RWPE2 (cell line): ENCODE data around the gene YWHAE.
A peak's percentile ranks its signal among the peaks of the same experiment; 100 is the strongest.
"Not testable (repeated sequence)": the region's sequence is repeated elsewhere in the genome, so short reads cannot be mapped to it uniquely, and the experiment has no call there.

Experiments used
- ATAC-seq: fragments of 200-7000 bp; cut with Tn5 transposase; 3 replicates; pipeline ENCODE4 v1.9.1; 2021; ENCODE audit warnings: low read depth
- DNase-seq: peaks from one replicate; pipeline ENCODE4 v3.0.0-alpha.2; 2020; ENCODE audit warnings: low spot score
- H3K27ac ChIP-seq: fragments of 450-650 bp; 2 replicates; pipeline ENCODE4 v1.5.1; 2017; ENCODE audit warnings: mild to moderate bottlenecking; ENCODE audit not compliant: poor library complexity, severe bottlenecking
- H3K27me3 ChIP-seq: fragments of 250-450 bp; sonication (Bioruptor Pico); 2 replicates; pipeline ENCODE4 v1.5.1; 2021; ENCODE audit warnings: mild to moderate bottlenecking, moderate library complexity; ENCODE audit not compliant: insufficient read depth, poor library complexity, severe bottlenecking
- H3K36me3 ChIP-seq: fragments of 250-450 bp; sonication (Bioruptor Pico); 2 replicates; pipeline ENCODE4 v1.5.1; 2020; ENCODE audit warnings: low read depth, mild to moderate bottlenecking, moderate library complexity
- H3K4me1 ChIP-seq: fragments of 250-450 bp; sonication (Bioruptor Pico); 2 replicates; pipeline ENCODE4 v1.5.1; 2021; ENCODE audit warnings: mild to moderate bottlenecking, moderate library complexity; ENCODE audit not compliant: insufficient read depth, poor library complexity, severe bottlenecking
- H3K4me3 ChIP-seq: fragments of 250-450 bp; sonication (Bioruptor Pico); 2 replicates; pipeline ENCODE4 v1.5.1; 2021; ENCODE audit warnings: mild to moderate bottlenecking, moderate library complexity; ENCODE audit not compliant: severe bottlenecking
- H3K9me3 ChIP-seq: fragments of 250-450 bp; sonication (Bioruptor Pico); 2 replicates; pipeline ENCODE4 v1.5.1; 2021; ENCODE audit warnings: mild to moderate bottlenecking, moderate library complexity; ENCODE audit not compliant: severe bottlenecking
- CTCF ChIP-seq: fragments of 450-650 bp; IDR thresholded peaks from one replicate; pipeline ENCODE4 v1.5.1; 2017; ENCODE audit warnings: mild to moderate bottlenecking, moderate library complexity; ENCODE audit not compliant: poor library complexity, severe bottlenecking

The YWHAE gene

GRCh38 chr17:1399679-1400512, at the start of gene YWHAE:
Gene YWHAE (minus strand): TSS chr17:1400222. CDS start chr17:1400110, 112 bp downstream.
- Histone ChIP-seq H3K36me3 (peaks cover 44% of the 10 kb centered on the region), H3K27ac (peak within 1 kb of the TSS; percentile 90), H3K9me3 (no peaks in the 10 kb centered on the region), H3K27me3 (no peaks in the 10 kb centered on the region), H3K4me3 (peak within 1 kb of the TSS; percentile 84), H3K4me1 (peaks cover 13% of the 10 kb centered on the region)
- ATAC-seq = peak; percentile 94
- TF ChIP-seq CTCF = no peak
- peak; percentile 95 for DNase-seq

GRCh38 chr17:1449412-1449967, 49.5 kb upstream of the YWHAE start:
- Histone ChIP-seq H3K27ac (no peak overlapping the region), H3K4me1 (peaks cover 4% of the 10 kb centered on the region), H3K27me3 (no peaks in the 10 kb centered on the region), H3K4me3 (no peak overlapping the region), H3K36me3 (peaks cover 43% of the 10 kb centered on the region), H3K9me3 (no peaks in the 10 kb centered on the region)
- TF ChIP-seq CTCF = no peak
- ATAC-seq (no peak), DNase-seq (no peak)

- peaks cover 23% of the 10 kb centered on the region for H3K36me3 ChIP-seq
- ATAC-seq (no peak), DNase-seq (no peak)
- no peaks in the 10 kb centered on the region for H3K9me3 ChIP-seq
- H3K4me3 ChIP-seq = no peak overlapping the region
- H3K27ac ChIP-seq = no peak overlapping the region
- no peak for TF ChIP-seq CTCF
- no peaks in the 10 kb centered on the region for H3K27me3 ChIP-seq
- no peaks in the 10 kb centered on the region for H3K4me1 ChIP-seq
Observed at GRCh38 chr17:1447052-1447451, 47.0 kb upstream of the YWHAE start.

- Histone ChIP-seq H3K27me3 (no peaks in the 10 kb centered on the region), H3K4me3 (no peak overlapping the region), H3K9me3 (no peaks in the 10 kb centered on the region), H3K27ac (no peak overlapping the region), H3K36me3 (peaks cover 23% of the 10 kb centered on the region), H3K4me1 (no peaks in the 10 kb centered on the region)
- no peak for DNase-seq
- ATAC-seq = no peak
- no peak for TF ChIP-seq CTCF
Observed at GRCh38 chr17:1446201-1446600, 46.2 kb upstream of the YWHAE start.

GRCh38 chr17:1445695-1446094, 45.7 kb upstream of the YWHAE start:
- not testable (repeated sequence) for H3K9me3 ChIP-seq, H3K27me3 ChIP-seq, H3K4me1 ChIP-seq, ATAC-seq, DNase-seq, H3K27ac ChIP-seq, H3K4me3 ChIP-seq
- peaks cover 22% of the 10 kb centered on the region for H3K36me3 ChIP-seq

- H3K4me3 ChIP-seq, H3K27ac ChIP-seq, DNase-seq, H3K4me1 ChIP-seq, ATAC-seq, H3K27me3 ChIP-seq, H3K9me3 ChIP-seq: not testable (repeated sequence)
- H3K36me3 ChIP-seq = peaks cover 21% of the 10 kb centered on the region
Observed at GRCh38 chr17:1442721-1443120, 42.7 kb upstream of the YWHAE start.
